ENCODE data around the gene B3GNT9.

Gene B3GNT9

DNA sequence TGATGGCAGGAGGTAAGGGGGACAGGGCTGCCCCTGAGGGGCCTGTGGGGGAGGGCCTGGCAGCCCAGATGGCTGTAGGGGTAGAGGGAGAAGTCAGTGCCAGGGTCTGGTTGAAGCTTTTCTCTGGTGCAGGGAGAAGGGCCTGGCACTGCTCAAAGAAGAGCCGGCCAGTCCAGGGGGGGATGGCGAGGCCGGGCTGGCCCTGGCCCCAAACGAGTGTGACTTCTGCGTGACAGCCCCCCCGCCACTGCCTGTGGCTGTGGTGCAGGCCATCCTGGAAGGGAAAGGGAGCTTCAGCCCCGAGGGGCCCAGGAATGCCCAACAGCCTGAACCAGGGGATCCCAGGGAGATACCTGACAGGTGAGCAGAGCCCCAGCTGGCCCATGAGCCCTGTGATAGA is 16.8 kb upstream of the B3GNT9 start:
- no peak for DNase-seq (ENCODE audit: low read depth in 2 of 2)

DNA sequence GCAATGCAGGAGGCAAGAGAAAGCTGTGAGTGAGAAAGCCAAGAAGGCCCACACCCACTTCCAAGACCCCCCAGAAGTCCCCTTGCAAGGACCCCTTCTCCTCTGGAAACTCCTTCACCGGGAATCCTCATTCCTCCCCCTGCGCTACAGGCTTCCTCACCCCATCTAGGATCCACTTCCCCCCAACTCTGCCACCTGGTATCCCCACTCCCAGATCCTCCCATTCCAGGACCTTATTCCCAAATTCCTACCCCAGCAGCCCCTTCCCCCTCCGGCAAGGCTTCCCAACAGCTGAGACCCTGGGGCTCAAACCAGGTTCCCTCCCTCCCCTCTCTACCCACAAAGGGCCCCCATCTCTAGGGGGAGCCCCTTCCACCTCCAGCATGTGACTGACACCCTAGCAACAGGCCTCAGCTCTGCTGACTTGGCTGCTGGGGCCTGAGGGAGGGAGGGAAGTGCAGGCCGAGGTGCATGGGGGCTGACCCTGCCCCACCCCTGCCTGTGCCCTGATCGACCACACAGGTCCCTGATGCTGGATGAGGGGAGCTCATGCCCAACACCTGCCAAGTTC is 15.9 kb upstream of the B3GNT9 start:
- DNase-seq (ENCODE audit: low read depth in 2 of 2) = no peak

DNA sequence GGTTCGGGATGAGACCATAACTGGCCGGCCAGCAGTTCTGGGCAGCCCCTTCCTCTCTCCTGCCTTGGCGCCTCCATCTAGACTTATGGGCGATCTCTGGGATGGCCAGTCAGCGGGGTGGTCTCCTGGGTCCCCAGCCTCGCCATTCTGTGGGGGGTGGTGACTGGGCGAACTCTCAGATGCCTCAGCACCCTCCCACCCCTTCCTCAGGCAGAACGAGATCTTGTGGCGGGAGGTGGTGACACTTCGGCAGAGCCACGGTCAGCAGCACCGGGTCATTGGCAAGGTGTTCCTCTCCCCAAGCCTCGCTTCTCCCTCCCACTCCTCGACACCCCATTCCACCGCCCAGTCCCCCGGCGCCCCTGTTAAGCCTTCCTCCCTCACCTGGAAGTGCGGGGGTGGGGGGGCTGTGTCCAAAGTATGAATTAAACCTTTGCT is 15.3 kb upstream of the B3GNT9 start:
- DNase-seq (ENCODE audit: low read depth in 2 of 2) = no peak

DNA sequence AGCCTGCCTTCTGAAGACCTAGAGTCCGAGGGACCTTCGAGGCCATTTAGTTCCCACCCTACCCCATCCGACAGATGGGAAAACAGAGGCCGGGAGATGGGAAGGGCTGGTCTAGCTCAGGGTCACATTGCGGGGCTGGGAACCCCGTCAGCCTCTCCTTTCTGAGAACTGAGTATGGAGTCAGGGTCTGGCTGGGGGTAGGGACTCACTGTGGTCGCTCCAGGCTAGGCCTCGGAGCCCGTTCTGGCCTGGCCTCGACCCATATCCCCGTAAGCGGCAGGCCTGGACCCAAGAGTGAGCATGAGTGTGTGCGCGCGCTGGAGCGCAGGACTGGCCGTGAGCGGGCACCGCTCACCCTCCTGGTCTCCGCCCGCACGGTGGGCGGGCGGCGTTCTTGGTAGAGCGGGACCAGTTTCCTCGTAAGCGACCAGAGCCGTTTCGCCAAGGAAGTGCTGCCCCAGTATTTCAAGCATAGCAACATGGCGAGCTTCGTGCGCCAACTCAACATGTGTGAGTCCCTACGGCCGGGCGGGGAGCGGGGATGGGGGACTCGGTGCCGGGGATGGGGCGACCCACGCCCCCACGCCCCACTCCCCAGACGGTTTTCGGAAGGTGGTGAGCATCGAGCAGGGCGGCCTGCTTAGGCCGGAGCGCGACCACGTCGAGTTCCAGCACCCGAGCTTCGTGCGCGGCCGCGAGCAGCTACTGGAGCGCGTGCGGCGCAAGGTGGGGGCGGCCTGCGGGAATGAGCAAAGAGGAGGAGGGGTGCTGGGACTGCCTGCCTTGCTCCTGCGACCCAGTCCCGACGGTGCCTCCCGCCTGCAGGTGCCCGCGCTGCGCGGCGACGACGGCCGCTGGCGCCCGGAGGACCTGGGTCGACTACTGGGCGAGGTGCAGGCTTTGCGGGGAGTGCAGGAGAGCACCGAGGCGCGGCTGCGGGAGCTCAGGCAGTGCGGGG is 14.6 kb upstream of the B3GNT9 start:
- DNase-seq (ENCODE audit: low read depth in 2 of 2) = no peak

DNA sequence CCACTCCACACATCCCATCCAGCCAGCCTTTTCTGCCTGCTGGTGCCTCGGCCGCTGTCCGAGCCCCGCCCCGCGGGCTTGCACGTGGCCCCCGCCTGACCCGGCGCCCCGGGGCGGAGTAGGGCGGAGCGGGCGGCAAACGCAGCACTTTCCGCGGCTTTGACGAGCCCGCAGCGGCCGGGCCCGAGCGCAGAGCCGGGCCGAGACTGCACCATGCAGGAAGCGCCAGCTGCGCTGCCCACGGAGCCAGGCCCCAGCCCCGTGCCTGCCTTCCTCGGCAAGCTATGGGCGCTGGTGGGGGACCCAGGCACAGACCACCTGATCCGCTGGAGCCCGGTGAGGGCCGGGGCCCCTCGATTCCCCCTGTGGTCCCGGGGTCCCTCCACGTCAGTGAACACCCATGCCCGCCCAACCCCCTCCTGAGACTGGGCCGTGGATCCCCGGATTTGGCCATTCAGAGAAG is 13.8 kb upstream of the B3GNT9 start, which contains the start of gene HSF4:
HSF4 (plus strand) TSS at position 147 of the 463 bp plus-strand sequence; CDS start at position 214, 67 bp downstream.
- DNase-seq (ENCODE audit: low read depth in 2 of 2) = no peak

DNA sequence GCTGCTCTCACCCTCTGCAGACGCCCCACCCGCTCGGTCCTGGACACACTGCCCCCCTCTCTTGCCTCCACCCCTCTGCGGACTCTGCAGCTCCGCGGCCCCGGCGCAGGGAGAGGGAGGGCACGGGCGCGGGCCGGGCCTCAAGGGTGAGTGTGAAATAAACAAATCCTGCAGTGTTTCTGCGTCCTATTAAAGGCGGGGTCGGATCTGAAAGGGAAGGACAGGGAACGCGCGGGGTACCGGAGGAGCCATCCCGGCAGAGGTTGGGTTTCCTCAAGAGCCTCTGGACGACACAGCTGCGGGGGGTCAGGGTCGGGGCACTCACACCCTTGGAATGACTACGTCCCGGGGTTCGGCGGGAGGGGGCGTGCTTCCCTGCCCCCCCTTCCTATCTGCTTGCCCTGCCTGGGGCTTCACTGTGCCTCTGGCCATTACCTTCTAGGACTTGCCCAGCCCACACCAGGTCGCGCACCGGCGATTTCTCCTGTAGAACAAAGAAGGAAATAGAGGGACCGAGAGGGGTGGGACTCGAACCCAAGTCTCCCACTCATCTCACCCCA is 13.3 kb upstream of the B3GNT9 start:
- DNase-seq (ENCODE audit: low read depth in 2 of 2) = no peak

DNA sequence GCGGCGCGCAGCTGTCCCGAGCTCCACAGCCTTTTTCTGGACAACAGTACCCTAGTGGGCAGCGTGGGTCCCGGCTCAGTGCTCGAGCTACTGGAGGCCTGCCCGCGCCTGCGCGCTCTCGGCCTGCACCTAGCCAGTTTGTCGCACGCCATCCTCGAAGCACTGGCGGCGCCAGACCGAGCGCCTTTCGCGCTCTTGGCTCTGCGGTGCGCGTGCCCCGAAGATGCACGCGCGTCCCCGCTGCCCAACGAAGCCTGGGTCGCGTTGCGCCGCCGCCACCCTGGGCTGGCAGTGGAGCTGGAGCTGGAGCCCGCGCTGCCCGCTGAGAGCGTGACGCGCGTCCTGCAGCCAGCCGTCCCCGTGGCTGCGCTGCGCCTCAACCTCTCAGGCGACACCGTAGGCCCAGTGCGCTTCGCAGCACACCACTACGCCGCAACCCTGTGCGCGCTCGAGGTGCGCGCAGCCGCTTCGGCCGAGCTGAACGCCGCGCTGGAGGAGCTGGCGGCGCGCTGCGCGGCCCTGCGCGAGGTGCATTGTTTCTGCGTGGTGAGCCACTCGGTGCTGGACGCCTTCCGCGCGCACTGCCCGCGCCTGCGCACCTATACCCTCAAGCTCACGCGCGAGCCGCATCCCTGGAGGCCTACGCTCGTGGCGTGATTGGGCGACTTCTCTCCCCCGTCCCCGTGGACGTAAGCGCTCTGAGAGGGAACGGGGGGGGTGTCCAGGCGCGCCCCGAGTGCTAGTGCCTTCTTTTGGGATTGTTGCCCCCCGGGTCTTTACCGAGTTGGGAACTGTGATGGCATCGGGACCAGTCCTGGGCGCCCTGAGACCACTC is 12.6 kb upstream of the B3GNT9 start:
- DNase-seq (ENCODE audit: low read depth in 2 of 2) = peak in 1 of 2 donors; percentile 36

DNA sequence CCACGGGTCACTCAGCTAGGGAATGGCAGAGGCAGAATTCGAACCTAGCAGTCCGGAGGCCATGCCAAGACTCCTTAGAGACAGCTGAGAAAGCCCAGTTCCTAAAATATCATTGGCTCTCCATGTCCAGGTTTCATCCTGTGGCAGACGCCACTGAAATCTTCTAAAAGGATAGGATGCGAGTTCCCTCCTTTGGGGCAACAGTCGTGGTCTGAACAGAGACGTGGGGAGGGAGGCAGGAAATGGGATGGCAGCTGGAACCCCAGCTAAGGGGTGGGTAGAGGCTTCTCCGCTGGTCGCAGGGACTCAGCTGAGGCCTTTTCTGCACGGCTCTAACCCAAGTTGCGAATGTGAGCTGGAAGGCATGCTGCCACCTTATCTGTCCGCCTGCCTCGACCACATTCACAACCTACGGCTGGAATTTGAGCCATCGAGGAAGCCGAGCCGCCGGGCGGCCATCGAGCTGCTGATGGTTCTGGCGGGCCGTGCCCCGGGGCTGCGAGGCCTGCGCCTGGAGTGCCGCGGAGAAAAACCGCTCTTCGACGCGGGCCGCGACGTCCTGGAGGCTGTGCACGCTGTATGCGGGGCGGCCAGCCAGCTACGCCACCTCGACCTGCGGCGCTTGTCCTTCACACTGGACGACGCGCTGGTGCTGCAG is 11.8 kb upstream of the B3GNT9 start:
- DNase-seq (ENCODE audit: low read depth in 2 of 2) = no peak

DNA sequence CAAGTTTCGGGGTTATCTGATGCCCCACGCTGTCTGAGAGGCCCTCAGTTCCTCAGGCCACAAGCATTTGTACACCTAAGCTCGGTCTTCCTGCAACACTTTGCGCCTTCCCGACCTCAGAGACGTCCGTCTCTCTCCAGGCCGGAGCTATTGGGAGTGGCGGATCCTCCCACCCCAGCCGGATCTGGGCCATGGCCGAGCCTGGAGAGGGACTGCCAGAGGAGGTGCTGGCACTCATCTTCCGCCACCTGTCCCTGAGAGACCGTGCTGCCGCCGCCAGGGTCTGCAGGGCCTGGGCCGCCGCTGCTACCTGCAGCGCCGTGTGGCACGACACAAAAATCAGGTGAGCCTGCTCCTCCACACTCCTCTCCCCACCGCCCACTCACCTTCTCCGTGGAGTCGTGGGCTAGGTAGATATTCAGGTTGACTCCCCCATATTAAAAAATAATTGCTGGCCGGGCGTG is 10.8 kb upstream of the B3GNT9 start:
- no peak for DNase-seq (ENCODE audit: low read depth in 2 of 2)

DNA sequence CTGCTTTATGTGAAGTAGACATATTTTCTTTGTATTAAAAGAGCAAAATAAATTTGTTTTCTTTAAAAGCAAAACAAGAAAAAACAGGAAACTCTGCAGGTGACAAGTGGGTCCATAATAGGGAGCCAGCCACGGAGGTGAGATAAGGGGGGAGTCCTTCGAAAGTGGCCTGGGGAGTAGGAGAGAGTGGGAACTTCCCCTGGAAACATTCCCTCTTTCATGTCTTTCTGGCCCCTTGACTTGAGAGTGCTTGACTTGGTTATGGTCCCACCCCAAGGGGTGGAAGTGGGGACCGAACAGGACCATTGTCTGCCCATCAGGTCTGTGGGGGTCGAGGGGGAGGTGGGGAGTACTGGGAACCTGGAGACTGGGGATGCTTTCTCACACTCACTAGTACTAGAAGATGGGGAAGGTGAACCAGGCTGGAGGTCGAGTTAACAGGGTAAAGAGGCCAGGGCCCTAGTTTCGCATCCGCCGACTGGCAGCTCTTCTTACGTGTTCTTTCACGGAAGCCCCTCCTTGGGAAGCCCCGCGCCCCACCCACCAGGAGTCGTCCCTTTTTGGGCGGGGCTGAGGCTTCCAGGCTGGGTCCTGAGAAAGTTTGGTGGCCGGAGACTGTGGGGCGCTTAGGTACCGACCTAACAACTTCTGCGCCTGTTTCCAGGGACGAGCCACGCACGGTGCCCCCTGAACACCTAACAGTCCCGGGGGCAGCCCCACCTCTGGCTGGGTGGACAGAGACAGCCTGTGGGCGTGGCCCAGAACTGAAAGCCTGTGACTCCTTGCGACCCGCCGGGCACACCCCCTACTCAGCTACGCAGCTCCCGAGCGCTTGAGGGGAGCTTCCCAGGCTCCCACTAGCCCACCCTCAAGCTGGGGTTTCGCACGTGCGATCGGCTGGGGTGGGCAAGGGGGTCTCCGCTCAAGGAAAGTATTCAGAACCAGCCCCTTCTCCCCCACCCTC is 8.1 kb upstream of the B3GNT9 start:
- peak; percentile 79 to 81 for DNase-seq (ENCODE audit: low read depth in 2 of 2)

DNA sequence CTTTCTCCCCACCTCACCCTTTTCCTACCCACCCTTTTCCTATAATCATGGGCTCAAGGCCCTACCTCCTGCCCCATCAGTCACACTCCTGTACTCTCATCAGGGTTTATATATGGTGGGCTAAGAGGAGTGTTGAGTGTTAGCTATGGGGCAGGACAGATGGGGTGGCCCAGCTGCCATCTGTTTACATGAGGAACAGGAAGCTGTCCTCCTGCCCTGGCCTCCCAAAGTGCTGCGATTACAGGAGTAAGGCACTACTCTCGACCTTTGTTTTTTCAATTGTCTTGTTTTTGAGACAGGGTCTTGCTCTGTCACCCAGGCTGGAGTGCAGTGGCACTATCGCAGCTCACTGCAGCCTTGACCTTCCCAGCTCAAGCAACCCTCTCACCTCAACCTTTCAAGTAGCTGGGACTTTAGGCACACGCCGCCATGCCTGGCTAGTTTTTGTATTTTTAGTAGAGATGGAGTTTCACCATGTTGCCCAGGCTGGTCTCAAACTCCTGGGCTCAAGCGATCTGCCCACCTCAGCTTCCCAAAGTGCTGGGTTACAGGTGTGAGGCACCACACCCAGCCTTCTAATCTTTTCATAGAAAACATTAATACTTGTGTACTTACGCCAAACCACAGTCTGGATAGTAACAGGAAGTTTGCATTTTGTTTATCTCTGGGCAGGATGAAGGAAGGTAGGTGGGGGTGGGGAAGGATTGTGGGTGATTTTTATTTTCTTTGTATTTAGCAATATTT is 7.3 kb upstream of the B3GNT9 start:
- no peak for DNase-seq (ENCODE audit: low read depth in 2 of 2)

DNA sequence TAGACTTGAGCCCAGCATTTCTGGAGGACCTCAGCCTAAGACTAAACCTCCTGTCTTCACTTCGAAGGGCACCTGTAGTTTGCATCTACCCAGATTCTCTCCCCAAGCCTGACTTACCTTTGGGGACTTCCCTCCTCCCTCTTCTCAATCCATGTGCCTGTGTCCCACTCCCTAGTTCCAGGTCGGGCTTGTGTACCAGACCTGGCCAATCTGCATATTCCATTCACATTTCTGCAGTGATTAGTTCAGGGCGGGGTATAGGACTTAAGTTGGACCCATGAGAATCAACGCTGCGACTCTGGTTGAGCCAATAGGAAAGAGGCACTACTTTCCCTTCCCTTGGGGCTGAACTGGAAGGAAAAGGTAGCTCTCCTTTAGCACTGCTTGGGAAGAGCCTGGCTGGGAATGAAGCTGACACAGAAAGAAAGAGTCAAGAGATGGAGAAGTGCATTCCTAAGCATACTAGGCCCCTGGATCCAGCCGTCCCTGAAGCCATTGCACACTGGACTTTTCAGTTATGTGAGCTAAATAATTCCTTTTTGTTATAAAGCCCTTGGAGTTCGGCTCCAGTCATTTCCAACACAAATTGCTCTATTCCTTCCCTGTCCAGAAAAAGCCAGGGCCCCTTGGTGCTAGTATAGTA is 6.4 kb upstream of the B3GNT9 start:
- no peak for DNase-seq (ENCODE audit: low read depth in 2 of 2)

DNA sequence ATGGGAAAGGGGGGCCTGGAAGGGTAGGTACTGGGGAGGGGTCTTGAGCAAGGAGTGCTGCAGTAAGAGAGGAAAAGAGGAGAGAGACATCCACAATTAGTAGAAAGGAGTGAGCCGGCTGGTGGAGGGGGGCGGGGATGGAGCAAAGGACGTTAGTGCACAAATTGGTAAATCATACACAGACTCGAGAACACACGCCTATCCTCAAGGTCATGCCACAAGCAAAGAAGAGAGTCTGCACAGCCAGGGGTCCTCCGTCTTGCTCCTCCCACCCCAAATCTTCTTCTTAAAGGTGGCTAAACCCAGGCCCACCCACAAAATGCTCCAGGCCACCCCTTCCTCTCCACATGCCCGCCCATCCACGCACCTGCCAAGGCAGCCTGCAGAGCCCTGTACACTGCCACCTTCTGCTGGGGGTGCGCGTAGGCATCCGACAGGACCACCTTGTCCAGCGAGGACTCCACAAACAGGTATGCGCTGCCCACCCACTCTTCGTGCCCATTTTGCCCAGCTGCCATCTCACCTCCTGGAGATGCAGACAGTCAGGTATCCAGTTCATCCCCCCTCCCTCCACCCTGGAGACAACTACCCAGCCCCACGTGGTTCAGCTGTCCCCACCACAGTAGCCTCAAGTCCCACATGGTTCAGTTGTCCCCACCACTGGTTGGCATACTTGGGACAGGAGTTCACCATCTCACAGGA is 5.5 kb upstream of the B3GNT9 start:
- no peak for DNase-seq (ENCODE audit: low read depth in 2 of 2)

DNA sequence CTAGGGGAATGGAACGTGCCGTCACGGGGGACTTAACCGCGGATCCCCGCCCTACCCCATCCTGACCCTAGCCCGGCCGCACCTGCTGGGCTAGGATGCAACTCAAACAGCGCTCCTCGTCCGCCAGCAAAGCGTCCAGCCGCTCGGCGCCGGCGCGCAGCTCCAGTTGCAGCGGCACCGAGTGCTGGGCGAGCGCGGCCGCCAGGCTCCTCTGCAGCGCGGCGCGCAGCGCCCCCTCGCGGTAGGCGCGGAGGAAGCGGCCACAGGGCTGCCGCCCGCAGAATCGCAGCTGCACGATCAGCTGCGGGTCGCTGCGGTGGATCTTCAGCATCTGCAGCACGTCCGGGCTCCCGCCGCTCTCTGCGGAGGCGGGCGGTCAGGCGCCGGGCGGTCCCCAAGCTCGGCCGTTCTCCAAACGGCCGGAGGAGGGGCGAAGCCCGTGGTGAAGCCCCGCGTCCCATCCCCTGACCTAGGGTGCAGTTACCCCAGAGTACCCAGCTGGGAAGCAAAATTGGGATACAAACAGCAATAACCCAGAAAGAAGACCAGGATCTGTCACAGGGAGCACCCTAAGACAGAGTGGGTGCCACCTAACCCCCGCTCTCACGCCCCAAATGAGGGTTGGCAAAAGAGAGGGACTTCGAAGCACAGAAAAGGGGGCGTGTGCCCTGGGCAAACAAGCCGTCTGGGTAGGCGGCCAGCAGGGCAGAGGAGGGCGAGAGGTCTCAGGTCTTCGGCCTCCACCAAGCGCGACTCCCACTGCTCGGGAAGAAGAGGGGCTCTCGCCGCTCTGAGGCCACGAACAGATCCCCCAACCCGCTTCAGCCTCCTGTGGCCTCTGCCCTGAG is 4.7 kb upstream of the B3GNT9 start:
- peak; percentile 72 to 73 for DNase-seq (ENCODE audit: low read depth in 2 of 2)

DNA sequence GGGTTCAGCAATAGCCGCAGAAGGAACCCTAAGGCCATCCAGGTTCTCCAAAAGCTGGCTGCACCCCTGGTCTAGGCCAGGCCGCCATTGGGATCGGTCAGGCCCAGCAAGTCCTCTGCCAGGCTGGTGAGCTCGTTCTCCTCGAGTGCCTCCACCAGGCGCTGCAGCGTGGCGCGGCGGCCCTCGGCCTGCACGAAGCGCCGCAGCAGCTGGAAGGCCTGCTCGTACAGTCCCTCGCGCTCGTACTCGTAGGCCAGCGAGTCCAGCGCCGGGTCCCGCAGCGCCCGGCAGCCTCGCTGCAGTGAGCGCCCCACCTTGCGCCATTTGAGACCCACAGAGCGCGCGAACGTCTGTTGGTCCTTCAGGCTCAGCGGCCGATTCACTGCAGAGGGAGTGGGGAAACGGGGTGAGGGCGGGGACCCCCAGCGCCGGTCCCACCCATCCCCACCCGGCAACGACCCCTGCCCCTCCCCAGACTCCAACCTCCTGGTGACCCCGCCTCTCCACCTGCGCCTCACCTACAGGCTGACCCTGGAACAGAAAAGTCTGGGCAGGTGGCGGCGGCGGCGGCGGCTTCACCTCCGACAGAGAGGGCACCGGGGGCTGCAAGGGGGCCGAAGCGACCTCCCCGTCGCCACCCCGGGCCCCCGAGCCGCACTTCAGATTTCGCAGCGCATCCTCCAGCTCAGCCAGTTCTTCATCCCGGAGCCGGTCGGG is 3.9 kb upstream of the B3GNT9 start:
- no peak for DNase-seq (ENCODE audit: low read depth in 2 of 2)

DNA sequence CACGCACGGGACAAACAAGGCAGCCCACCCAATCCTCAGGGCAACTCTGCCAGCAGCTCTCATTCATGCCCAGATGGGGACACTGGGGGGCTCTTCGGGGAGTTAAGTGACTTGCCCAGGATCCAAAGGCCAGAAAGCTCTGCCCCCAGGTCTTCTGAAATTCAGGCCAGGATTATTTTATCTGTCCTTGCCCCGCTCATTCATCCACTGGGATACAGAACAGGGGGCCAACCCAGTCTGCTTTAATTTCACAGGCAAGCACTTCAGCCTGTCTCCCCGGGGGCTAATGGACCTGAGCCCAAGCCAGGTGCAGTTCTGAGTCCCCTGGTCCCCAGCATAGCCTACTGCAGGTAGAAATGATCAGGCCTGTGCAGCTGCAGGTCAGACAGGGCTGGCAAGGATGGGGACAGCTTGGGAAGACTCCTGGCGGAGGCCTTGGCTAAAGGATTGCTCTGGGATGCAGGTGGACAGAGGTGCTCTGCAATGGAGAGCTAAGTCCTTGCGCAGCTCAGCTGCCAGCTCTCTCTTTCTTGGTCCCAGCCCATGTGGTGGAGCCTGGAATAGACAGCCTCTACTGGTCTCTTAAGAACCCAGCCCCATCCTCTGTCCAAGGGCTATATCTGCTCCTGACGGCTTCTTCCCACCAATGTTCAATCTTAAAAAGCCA is 766 bp upstream of the B3GNT9 start:
- no peak for DNase-seq (ENCODE audit: low read depth in 2 of 2)

All from stimulated activated CD8-positive, alpha-beta memory T cell treated with anti-CD3 and anti-CD28 coated beads, Interleukin-15, amount 100 ng/mL, for 48 hours (primary cell).